Adrenal gland (tissue), 5 donors: ENCODE results near the gene KCNN3.

Source experiments
- POLR2A ChIP-seq, 2 donors: fragments of 450-650 bp; IDR thresholded peaks; one replicate each; pipeline ENCODE4 v1.6.1; 2017; ENCODE audit warnings: antibody characterized with exemption in 2 of 2, mild to moderate bottlenecking in 2 of 2, moderate library complexity in 1 of 2
- TF ChIP-seq, protein P1 (sequence below), 6 experiments: fragments of 450-650 bp in 4 of 6; fragments of 200-600 bp in 2 of 6; sonication (generic) in 1 of 6; IDR thresholded peaks; 1 replicate in 5 of 6; 2 replicates in 1 of 6; pipeline versions ENCODE4 v1.5.1 to v1.8.0; 2016 to 2021; ENCODE audit warnings: antibody characterized with exemption in 6 of 6, mild to moderate bottlenecking in 2 of 6, moderate library complexity in 1 of 6
- donor health status: DM: no; HTN: no; CAD: no.

DNA sequence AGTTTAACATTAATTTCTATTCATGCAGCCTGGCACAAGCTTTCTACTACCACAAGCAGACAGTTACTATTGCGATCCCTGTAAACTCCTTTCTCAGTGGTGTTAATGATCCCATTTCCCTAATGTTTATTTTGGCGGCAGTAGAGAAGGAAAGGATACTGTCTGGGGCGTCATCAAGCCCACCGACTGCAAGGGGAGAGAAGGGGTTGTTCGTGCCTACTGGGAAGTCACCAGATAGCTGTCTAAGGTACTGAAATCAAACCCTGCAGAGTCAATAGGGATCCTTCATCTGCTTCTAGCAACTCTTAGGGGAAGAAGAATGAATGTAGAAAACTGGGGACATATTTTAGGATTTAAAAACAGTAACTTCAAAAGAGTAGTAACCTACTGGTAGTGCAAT lies 166.9 kb downstream of the KCNN3 start:
- TF ChIP-seq, protein P1, sequence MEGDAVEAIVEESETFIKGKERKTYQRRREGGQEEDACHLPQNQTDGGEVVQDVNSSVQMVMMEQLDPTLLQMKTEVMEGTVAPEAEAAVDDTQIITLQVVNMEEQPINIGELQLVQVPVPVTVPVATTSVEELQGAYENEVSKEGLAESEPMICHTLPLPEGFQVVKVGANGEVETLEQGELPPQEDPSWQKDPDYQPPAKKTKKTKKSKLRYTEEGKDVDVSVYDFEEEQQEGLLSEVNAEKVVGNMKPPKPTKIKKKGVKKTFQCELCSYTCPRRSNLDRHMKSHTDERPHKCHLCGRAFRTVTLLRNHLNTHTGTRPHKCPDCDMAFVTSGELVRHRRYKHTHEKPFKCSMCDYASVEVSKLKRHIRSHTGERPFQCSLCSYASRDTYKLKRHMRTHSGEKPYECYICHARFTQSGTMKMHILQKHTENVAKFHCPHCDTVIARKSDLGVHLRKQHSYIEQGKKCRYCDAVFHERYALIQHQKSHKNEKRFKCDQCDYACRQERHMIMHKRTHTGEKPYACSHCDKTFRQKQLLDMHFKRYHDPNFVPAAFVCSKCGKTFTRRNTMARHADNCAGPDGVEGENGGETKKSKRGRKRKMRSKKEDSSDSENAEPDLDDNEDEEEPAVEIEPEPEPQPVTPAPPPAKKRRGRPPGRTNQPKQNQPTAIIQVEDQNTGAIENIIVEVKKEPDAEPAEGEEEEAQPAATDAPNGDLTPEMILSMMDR (IDR thresholded peaks at IDR 0.05), result no peak
- TF ChIP-seq POLR2A (IDR thresholded peaks at IDR 0.05), result no peak
